DMS53 treated with DMSO at 0.1 percent for 48 hours (cell line): Measurements from ENCODE around the gene HS3ST3A1.

Source experiments
- DNase-seq: peaks from one replicate; lab custom pipeline; 2025; ENCODE audit not compliant: unreplicated experiment; lab: John Stamatoyannopoulos, UW

The HS3ST3A1 gene

GRCh38 chr17:13598353-13599167, 3.2 kb downstream of the HS3ST3A1 start:
- no peak for DNase-seq

- DNase-seq, result no peak
Measured at GRCh38 chr17:13597723-13598347, 3.9 kb downstream of the HS3ST3A1 start.

- DNase-seq, result no peak
Measured at GRCh38 chr17:13596241-13596923, 5.3 kb downstream of the HS3ST3A1 start.

GRCh38 chr17:13595599-13595899, 6.2 kb downstream of the HS3ST3A1 start:
- no peak for DNase-seq

- DNase-seq, result no peak
Measured at GRCh38 chr17:13594762-13595598, 6.7 kb downstream of the HS3ST3A1 start.

GRCh38 chr17:13594310-13594709, 7.4 kb downstream of the HS3ST3A1 start:
- DNase-seq, result no peak

- no peak for DNase-seq
Measured at GRCh38 chr17:13593757-13594156, 8.0 kb downstream of the HS3ST3A1 start.

GRCh38 chr17:13593021-13593751, 8.5 kb downstream of the HS3ST3A1 start:
- DNase-seq, result no peak

GRCh38 chr17:13592427-13592826, 9.3 kb downstream of the HS3ST3A1 start:
- DNase-seq, result no peak

GRCh38 chr17:13590441-13590840, 11.3 kb downstream of the HS3ST3A1 start:
- no peak for DNase-seq

- no peak for DNase-seq
Measured at GRCh38 chr17:13589658-13590057, 12.1 kb downstream of the HS3ST3A1 start.

- no peak for DNase-seq
Measured at GRCh38 chr17:13587487-13588338, 14.0 kb downstream of the HS3ST3A1 start.

GRCh38 chr17:13584701-13585080, 17.0 kb downstream of the HS3ST3A1 start:
- DNase-seq, result no peak

GRCh38 chr17:13583996-13584700, 17.6 kb downstream of the HS3ST3A1 start:
- no peak for DNase-seq

- no peak for DNase-seq
Measured at GRCh38 chr17:13582776-13583547, 18.8 kb downstream of the HS3ST3A1 start.

GRCh38 chr17:13581925-13582324, 19.8 kb downstream of the HS3ST3A1 start:
- DNase-seq, result no peak

- DNase-seq, result no peak
Measured at GRCh38 chr17:13580790-13581189, 20.9 kb downstream of the HS3ST3A1 start.
